Panc1 (cell line): ENCODE measurements around the gene KDM4B. TPM values are rescaled to one million over a fixed set of nuclear protein-coding genes. Genes with fewer than 3 reads are reported as not detected.

ENCODE experiments used
- ATAC-seq: fragments of 200-7000 bp; cut with Tn5 transposase; 2 replicates; pipeline ENCODE4 v1.9.1; 2020; ENCODE audit warnings: mild to moderate bottlenecking, moderate library complexity
- BruUV-seq: library from RNA; stranded (reverse); fragments of 400-500 nt; replicated peaks from 2 replicates; lab custom pipeline; 2021; lab: Mats Ljungman, UMichigan
- CTCF ChIA-PET: fragments of 300-600 bp; sonication (Branson Sonifier 250); formaldehyde crosslinking; loops from one replicate; lab custom pipeline; 2022; ENCODE audit warnings: antibody characterized with exemption; lab: Charles Lee
- POLR2A ChIA-PET: fragments of 300-600 bp; sonication (Branson Sonifier 250); formaldehyde crosslinking; loops from one replicate; lab custom pipeline; 2022; ENCODE audit warnings: antibody characterized with exemption; lab: Charles Lee
- DNase-seq: peaks from one replicate; pipeline ENCODE4 v3.0.0-alpha.2; 2010; ENCODE audit warnings: low read depth, low spot score
- H3K27ac ChIP-seq: 2 replicates; pipeline ENCODE4 v1.5.1; 2011; ENCODE audit warnings: mild to moderate bottlenecking, low read length, inconsistent platforms
- H3K27me3 ChIP-seq: fragments of 200-500 bp; sonication (Bioruptor generic); 2 replicates; pipeline ENCODE4 v1.6.0; 2014; ENCODE audit warnings: low read length, inconsistent platforms; ENCODE audit not compliant: control insufficient read depth, insufficient read depth
- H3K36me3 ChIP-seq: fragments of 200-500 bp; sonication (Bioruptor generic); 2 replicates; pipeline ENCODE4 v1.5.1; 2014; ENCODE audit warnings: inconsistent platforms, mild to moderate bottlenecking, low read length, moderate library complexity; ENCODE audit not compliant: control insufficient read depth, insufficient read depth
- H3K4me1 ChIP-seq: 2 replicates; pipeline ENCODE4 v1.5.1; 2011; ENCODE audit warnings: inconsistent platforms, mild to moderate bottlenecking, low read length, moderate library complexity; ENCODE audit not compliant: control insufficient read depth, insufficient read depth
- H3K4me3 ChIP-seq, 2 experiments: 2 replicates each; pipeline ENCODE4 v1.5.1; 2011 to 2012; ENCODE audit warnings: low read depth in 2 of 2, low read length in 2 of 2, mild to moderate bottlenecking in 2 of 2, inconsistent platforms in 1 of 2, moderate library complexity in 1 of 2
- H3K9me3 ChIP-seq: fragments of 200-500 bp; sonication (Bioruptor generic); 2 replicates; pipeline ENCODE4 v1.5.1; 2014; ENCODE audit warnings: low read depth, mild to moderate bottlenecking, inconsistent platforms, low read length, moderate library complexity; ENCODE audit not compliant: control insufficient read depth, insufficient read depth
- POLR2AphosphoS5 ChIP-seq: IDR thresholded peaks from 2 replicates; pipeline ENCODE4 v1.6.1; 2012; ENCODE audit warnings: mild to moderate bottlenecking, low read depth, low read length, moderate library complexity
- SIN3A ChIP-seq: IDR thresholded peaks from 2 replicates; pipeline ENCODE4 v1.6.1; 2012; ENCODE audit warnings: low read depth, mild to moderate bottlenecking, low read length, moderate library complexity, borderline replicate concordance; ENCODE audit not compliant: insufficient read depth
- TCF7L2 ChIP-seq: IDR thresholded peaks from 2 replicates; pipeline ENCODE4 v1.6.1; 2011; ENCODE audit warnings: mild to moderate bottlenecking, low read depth, low read length, inconsistent platforms
- in situ Hi-C: cut with HindIII; loops from 2 replicates; pipeline ENCODE4 v1.10.0; 2016; ENCODE audit warnings: low sequenced_read_pairs, low pct_unique_long_range_greater_than_20kb
- intact Hi-C: fragments of 100-400 bp; cut with micrococcal nuclease; formaldehyde crosslinking; loops from one replicate; pipeline ENCODE4 v1.10.0; 2022; ENCODE audit not compliant: unreplicated experiment
- total RNA-seq: library from RNA; stranded (reverse); gene quantifications from one replicate; pipeline ENCODE4 v1.2.1, GENCODE V29; 2021; ENCODE audit not compliant: unreplicated experiment
- TF ChIP-seq, protein P1 (sequence below), 2 experiments: IDR thresholded peaks; 2 replicates each; pipeline ENCODE4 v1.6.1; 2011 to 2012; ENCODE audit warnings: low read depth in 2 of 2, control low read depth in 1 of 2, low read length in 1 of 2, mild to moderate bottlenecking in 1 of 2, moderate library complexity in 1 of 2; ENCODE audit not compliant: insufficient read depth in 1 of 2
- TF ChIP-seq, protein P2 (sequence below): fragments of 450-650 bp; IDR thresholded peaks from 2 replicates; pipeline ENCODE4 v1.5.1; 2017; ENCODE audit warnings: mild to moderate bottlenecking

The KDM4B gene
- total RNA-seq, 1 experiment from 2014 or later, result 18.4 TPM

DNA sequence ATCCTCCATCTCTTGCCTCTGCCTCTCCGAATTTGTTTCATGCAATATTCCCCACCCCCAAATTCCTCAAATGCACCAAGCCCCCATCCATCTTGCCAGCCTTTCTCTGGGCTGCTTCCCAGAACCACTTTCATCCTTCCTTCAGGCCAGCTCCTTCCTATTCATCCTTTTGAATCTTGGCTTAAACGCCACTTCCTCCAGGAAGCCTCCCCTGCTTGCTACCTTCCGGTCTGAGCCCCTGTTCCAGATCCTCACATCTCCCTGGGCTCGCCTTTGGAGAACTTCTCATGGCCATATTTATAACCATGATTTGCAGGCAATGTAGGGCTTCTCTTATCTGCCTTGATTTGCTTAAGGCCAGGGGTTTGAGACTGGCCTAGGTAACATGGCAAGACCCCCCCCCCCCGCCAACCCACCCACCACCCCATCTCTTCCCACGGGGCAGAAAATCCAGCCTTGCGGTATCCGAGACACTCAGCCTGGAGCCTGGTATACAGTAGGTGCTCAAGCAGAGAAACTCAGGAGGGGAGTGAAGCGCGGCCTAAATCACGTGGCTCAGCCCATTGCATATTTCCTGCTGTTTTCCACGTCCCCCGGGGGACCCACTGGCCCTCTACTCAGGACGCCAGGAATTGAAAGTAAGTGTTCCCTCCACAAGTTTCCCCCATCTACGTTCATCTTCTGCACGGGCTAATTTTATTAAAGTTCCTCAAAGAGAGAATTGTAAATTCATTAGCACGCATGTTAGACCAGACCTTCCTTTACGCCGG lies 219.8 kb downstream of the KDM4B start:
- no TSS peak for BruUV-seq
- in situ Hi-C loops, result no loop called here
- POLR2A ChIA-PET, result no interaction called here

GRCh38 chr19:5189318-5189607 lies 220.3 kb downstream of the KDM4B start:
- H3K36me3 ChIP-seq, result no peaks in the 10 kb centered on the region
- ChIA-PET POLR2A (no interaction called here), CTCF (interaction anchor here (0.7 kb wide), 1 partner anchor 894 kb away, joined by 3 read pairs; no protein-coding TSS in a partner anchor)
- no peaks in the 10 kb centered on the region for H3K9me3 ChIP-seq
- DNase-seq, result no peak
- H3K4me1 ChIP-seq, result no peaks in the 10 kb centered on the region
- TF ChIP-seq, protein P1, sequence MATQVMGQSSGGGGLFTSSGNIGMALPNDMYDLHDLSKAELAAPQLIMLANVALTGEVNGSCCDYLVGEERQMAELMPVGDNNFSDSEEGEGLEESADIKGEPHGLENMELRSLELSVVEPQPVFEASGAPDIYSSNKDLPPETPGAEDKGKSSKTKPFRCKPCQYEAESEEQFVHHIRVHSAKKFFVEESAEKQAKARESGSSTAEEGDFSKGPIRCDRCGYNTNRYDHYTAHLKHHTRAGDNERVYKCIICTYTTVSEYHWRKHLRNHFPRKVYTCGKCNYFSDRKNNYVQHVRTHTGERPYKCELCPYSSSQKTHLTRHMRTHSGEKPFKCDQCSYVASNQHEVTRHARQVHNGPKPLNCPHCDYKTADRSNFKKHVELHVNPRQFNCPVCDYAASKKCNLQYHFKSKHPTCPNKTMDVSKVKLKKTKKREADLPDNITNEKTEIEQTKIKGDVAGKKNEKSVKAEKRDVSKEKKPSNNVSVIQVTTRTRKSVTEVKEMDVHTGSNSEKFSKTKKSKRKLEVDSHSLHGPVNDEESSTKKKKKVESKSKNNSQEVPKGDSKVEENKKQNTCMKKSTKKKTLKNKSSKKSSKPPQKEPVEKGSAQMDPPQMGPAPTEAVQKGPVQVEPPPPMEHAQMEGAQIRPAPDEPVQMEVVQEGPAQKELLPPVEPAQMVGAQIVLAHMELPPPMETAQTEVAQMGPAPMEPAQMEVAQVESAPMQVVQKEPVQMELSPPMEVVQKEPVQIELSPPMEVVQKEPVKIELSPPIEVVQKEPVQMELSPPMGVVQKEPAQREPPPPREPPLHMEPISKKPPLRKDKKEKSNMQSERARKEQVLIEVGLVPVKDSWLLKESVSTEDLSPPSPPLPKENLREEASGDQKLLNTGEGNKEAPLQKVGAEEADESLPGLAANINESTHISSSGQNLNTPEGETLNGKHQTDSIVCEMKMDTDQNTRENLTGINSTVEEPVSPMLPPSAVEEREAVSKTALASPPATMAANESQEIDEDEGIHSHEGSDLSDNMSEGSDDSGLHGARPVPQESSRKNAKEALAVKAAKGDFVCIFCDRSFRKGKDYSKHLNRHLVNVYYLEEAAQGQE (IDR thresholded peaks at IDR 0.05; ENCODE audit: insufficient read depth in 1 of 2, low read depth in 2 of 2, low read length in 1 of 2), result no peak
- TF ChIP-seq, protein P2, sequence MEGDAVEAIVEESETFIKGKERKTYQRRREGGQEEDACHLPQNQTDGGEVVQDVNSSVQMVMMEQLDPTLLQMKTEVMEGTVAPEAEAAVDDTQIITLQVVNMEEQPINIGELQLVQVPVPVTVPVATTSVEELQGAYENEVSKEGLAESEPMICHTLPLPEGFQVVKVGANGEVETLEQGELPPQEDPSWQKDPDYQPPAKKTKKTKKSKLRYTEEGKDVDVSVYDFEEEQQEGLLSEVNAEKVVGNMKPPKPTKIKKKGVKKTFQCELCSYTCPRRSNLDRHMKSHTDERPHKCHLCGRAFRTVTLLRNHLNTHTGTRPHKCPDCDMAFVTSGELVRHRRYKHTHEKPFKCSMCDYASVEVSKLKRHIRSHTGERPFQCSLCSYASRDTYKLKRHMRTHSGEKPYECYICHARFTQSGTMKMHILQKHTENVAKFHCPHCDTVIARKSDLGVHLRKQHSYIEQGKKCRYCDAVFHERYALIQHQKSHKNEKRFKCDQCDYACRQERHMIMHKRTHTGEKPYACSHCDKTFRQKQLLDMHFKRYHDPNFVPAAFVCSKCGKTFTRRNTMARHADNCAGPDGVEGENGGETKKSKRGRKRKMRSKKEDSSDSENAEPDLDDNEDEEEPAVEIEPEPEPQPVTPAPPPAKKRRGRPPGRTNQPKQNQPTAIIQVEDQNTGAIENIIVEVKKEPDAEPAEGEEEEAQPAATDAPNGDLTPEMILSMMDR, result no peak
- TF ChIP-seq TCF7L2 (no peak), POLR2AphosphoS5 (no peak), SIN3A (no peak)
- no peaks in the 10 kb centered on the region for H3K27me3 ChIP-seq
- H3K27ac ChIP-seq, result no peak overlapping the region
- in situ Hi-C loops, result no loop called here
- intact Hi-C loops, result no loop called here
- no peak overlapping the region for H3K4me3 ChIP-seq
- ATAC-seq, result no peak
- no TSS peak for BruUV-seq

More for the DNA sequence above, 219.8 kb downstream of the KDM4B start:
- intact Hi-C loops, result no loop called here
- H3K27ac ChIP-seq, result no peak overlapping the region
- H3K4me1 ChIP-seq, result no peaks in the 10 kb centered on the region
- TF ChIP-seq TCF7L2 (no peak), POLR2AphosphoS5 (no peak), SIN3A (no peak)
- TF ChIP-seq, protein P2, result no peak
- TF ChIP-seq, protein P1 (IDR thresholded peaks at IDR 0.05; ENCODE audit: insufficient read depth in 1 of 2, low read depth in 2 of 2, low read length in 1 of 2), result no peak
- no peak for ATAC-seq
- no peaks in the 10 kb centered on the region for H3K27me3 ChIP-seq
- H3K36me3 ChIP-seq, result no peaks in the 10 kb centered on the region
- CTCF ChIA-PET, result no interaction called here
- H3K9me3 ChIP-seq, result no peaks in the 10 kb centered on the region
- H3K4me3 ChIP-seq, result no peak overlapping the region
- no peak for DNase-seq
